NCI-H2196 (cell line): ENCODE data around the gene NPW.
A peak's percentile ranks its signal among the peaks of the same experiment; 100 is the strongest.

Source experiments
- DNase-seq: peaks from one replicate; lab custom pipeline; 2025; ENCODE audit not compliant: unreplicated experiment; lab: John Stamatoyannopoulos, UW

Gene NPW

GRCh38 chr16:2034696-2035430, 15.3 kb downstream of the NPW start:
- DNase-seq, result no peak

GRCh38 chr16:2035431-2036199, 16.0 kb downstream of the NPW start:
- no peak for DNase-seq

- DNase-seq, result no peak
Measured at GRCh38 chr16:2036200-2036966, 16.8 kb downstream of the NPW start.

GRCh38 chr16:2037115-2037514, 17.5 kb downstream of the NPW start:
- no peak for DNase-seq

GRCh38 chr16:2037647-2038381, 18.2 kb downstream of the NPW start:
- no peak for DNase-seq

DNA sequence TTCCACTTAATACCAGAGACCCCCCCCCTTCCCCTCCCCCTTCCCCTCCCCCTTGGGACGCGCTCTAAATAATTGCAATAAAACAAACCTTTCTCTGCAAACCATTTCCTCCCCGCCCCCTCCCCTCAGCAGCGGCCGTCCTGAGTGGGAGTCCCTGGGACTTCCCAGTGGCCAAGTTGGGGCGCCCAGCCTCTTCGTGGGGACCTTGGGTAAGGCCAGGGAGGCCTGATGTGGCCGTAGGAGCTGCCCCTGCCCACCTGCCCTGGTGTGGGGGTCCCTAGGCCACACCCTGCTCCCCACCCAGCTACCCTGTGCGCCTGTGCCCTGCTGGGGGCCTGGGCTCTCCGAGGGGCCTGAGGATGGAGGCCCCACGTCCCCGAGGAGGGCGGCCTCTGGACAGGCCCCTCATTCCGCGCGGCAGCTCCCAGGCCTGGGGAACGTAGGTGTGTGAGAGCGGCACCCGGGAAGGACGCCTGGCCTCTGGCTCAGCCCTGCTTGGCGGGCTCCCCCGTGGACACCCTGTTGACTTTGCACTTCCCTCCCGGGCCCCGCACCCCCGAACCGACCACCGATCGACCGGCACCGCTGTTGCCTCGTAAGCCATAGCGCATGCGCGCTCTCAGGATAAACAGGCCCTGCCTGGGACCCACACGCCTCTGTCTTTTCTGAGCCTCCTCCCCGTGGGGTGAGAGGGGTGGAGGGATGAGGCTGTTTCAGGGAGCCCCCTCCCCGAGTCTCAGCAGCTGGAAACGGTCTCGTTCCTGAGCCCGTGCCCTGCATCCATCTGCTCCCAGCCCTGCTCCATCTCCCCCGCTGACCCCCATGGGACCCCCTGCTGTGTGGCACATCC, 19.0 kb downstream of the NPW start:
- no peak for DNase-seq

GRCh38 chr16:2039274-2040031, 19.9 kb downstream of the NPW start:
- DNase-seq, result peak; percentile 41

- DNase-seq, result no peak
Measured at GRCh38 chr16:2040041-2040786, 20.6 kb downstream of the NPW start.

GRCh38 chr16:2040787-2041522, 21.4 kb downstream of the NPW start:
- peak; percentile 78 for DNase-seq

DNA sequence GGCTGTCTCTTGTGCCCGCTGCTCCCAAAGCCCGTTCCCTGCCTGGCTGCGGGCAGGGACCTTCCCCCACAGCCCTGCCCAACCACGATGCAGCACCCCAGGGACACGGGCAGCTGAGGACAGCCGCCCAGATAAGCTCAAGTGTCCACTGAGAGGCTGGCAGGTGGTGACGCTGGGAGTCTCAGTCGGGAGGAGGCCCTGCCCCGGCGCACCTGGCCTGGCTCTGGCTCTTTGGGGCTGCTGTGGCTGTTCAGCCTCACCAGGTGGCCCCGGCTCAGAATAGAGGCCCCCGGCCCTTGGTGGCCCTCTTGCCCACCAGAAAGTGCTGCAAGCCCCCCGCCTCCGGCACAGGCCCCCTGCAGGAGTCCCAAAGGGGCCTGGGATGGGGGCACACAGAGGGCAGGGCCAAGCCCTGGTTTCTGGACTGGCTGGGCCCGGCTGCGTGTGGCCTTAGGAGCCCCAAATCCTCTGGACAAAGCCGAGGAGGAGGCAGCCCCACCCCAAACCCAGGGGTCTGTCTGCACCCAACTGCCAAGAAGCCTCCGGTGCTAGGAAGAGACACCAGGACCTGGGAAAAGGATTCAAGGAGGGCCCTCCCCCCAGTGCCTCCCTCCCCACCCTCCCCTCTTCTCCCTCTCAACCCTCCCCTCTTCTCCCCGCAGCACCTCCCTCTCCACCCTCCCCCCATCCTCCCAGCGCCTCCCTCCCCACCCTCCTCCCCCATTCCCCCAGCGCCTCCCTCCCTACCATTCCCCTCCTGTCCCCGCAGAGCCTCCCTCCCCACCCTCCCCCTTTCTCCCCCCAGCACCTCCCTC, 22.8 kb downstream of the NPW start:
- peak; percentile 90 for DNase-seq

DNA sequence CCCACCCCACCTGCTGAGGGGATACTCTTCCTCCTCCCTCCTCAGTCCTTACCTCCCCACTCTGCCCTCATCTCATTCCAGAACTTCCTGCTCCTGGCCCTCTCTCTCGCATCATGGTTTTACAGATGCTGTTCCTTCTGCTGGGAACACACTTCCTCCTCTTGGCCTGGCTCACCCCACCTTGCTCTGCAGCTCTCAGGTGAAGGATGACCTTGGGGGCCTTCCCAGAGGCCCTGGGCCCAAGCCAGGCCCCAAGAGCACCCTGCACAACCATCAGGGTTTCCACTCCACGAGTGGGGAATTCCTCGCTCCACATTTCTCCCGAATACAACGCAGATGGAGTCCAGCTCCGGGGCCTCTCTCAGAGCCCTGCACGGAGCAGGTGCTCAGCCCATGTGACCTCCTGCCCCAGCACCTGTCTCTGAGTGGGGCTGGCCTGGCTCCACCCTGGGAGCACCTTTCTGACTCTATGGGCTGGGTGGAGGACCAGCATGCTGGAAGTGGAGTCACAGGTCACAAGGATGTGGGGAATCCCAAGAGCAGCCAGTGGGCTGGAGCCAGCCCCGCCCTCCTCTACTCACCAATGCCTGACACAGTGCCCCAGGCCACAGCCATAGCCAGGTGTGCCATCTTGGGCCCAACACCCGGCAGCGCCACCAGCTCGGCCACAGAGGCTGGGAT, 23.5 kb downstream of the NPW start:
- DNase-seq, result peak; percentile 88

- peak; percentile 88 for DNase-seq
Measured at GRCh38 chr16:2043667-2044451, 24.3 kb downstream of the NPW start.

DNA sequence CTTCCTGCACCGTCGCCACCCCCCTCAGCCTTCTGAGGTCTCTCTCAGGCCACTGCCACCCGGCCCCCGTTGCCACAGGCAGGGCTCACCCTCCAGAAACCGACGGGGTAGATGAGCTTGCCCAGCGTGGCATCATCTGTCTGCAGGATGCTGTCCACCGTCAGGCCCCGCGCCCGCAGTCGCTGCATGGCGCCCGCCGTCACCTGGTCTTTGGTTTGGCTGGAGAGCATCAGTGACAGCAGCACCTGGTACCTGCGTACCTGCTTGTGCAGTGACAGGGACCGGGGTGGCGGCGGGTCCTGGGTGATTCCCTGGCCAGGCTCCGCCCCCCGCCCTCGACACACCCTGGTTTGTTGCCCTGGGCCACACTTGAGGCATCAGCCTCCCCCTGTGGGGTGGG, 25.0 kb downstream of the NPW start:
- DNase-seq, result no peak

DNA sequence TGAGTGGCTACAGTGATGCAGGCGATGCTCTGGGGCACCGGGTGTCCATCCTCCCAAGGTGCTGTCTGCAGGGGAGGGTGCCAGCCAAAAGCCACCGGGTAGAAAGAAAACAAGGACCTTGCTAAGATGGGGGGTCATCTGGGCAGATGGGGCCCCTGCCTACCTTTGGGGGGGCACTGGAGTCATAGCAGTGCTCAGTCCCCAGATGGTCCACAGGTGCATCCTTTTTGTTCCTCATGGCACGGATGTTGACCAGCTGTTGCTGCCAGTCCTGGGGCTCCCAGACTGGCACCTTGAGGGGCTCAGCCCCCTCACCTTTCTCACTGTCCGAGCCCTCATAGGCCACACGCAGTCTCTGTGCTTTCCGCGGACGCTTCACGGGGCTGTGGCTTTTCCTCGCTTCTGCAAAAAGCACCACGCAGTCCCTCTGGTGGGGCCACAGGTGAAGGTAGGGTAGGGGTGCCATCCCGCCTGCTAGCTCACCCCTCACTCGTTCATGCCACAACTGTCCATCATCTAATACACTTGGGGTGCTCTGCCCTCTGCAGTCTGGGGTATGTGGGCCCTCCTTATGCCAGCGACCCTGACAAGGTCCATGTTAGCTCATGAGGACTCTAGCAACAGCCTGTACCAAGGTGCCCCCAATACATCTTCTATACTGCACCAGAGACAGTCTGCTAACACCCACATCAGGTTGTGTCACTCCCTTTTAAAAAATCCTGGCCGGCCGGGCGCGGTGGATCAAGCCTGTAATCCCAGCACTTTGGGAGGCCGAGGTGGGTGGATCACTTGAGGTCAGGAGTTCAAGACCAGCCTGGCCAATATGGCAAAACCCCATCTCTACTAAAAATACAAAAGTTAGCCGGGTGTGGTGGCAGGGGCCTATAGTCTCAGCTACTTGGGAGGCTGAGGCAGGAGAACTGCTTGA, 26.6 kb downstream of the NPW start:
- no peak for DNase-seq

- DNase-seq, result no peak
Measured at GRCh38 chr16:2046893-2047329, 27.3 kb downstream of the NPW start.
